Esophagus muscularis mucosa (tissue), 4 donors: ENCODE measurements around the gene PITX3. TPM values are rescaled to one million over a fixed set of nuclear protein-coding genes. Genes with fewer than 3 reads are reported as not detected.
"Not testable (repeated sequence)": the region's sequence is repeated elsewhere in the genome, so short reads cannot be mapped to it uniquely, and the experiment has no call there.

Source experiments
- DNase-seq: peaks from one replicate; pipeline ENCODE4 v3.0.0-alpha.2; 2017; ENCODE audit errors: extremely low spot score
- H3K27ac ChIP-seq, 4 donors: fragments of 200-600 bp; sonication (generic); replicated peaks in 1 of 4; 1 replicate in 3 of 4; 2 replicates in 1 of 4; pipeline ENCODE4 v1.5.1; 2016 to 2019; ENCODE audit warnings: mild to moderate bottlenecking in 1 of 4
- H3K27me3 ChIP-seq, 4 donors: fragments of 200-600 bp; sonication (generic); one replicate each; pipeline versions ENCODE4 v1.5.1 to v1.6.0; 2016 to 2019
- H3K36me3 ChIP-seq, 4 donors: fragments of 200-600 bp; sonication (generic); one replicate each; pipeline ENCODE4 v1.5.1; 2016 to 2019
- H3K4me1 ChIP-seq, 4 donors: fragments of 200-600 bp; sonication (generic); one replicate each; pipeline ENCODE4 v1.5.1; 2016 to 2019
- H3K4me3 ChIP-seq, 4 donors: fragments of 200-600 bp; sonication (generic); 1 replicate in 2 of 4; 2 replicates in 2 of 4; pipeline ENCODE4 v1.5.1; 2016 to 2019; ENCODE audit warnings: mild to moderate bottlenecking in 4 of 4, moderate library complexity in 1 of 4
- H3K9me3 ChIP-seq, 4 donors: fragments of 200-600 bp; sonication (generic); 1 replicate in 3 of 4; 2 replicates in 1 of 4; pipeline ENCODE4 v1.5.1; 2016 to 2019
- CTCF ChIP-seq, 3 experiments: fragments of 200-600 bp in 2 of 3; fragments of 450-650 bp in 1 of 3; sonication (generic) in 2 of 3; IDR thresholded peaks; one replicate each; pipeline ENCODE4 v1.5.1; 2017 to 2019; ENCODE audit warnings: antibody characterized with exemption in 3 of 3, mild to moderate bottlenecking in 2 of 3, moderate library complexity in 1 of 3
- EP300 ChIP-seq: sonication (generic); formaldehyde crosslinking; IDR thresholded peaks from one replicate; pipeline ENCODE4 v1.6.1; 2017; ENCODE audit warnings: antibody characterized with exemption
- POLR2A ChIP-seq: fragments of 450-650 bp; IDR thresholded peaks from one replicate; pipeline ENCODE4 v1.6.1; 2017; ENCODE audit warnings: antibody characterized with exemption, moderate library complexity, mild to moderate bottlenecking, low read depth
- POLR2AphosphoS5 ChIP-seq, 2 donors: sonication (generic); formaldehyde crosslinking; IDR thresholded peaks; one replicate each; pipeline ENCODE4 v1.6.1; 2017; ENCODE audit warnings: antibody characterized with exemption in 2 of 2
- WGBS: methylation state at CpG from one replicate; pipeline ENCODE4 v1.1.5; 2018; 5-methylcytosine and 5-hydroxymethylcytosine counted together
- intact Hi-C: fragments of 100-400 bp; cut with DNase I; formaldehyde crosslinking; loops from one replicate; pipeline ENCODE4 v1.15.1; 2023
- total RNA-seq, 4 donors: library from RNA; depleted of rRNA; stranded (reverse); fragments of >200 nt; gene quantifications; one replicate each; pipeline versions ENCODE4 v1.1.0 to v1.2.1, GENCODE V29; 2016

PITX3 gene
- total RNA-seq, 4 donors from 2014 or later = not detected

GRCh38 chr10:102225646-102226541, 15.4 kb downstream of the PITX3 start, which contains the start of gene ELOVL3:
TSS of gene ELOVL3 (plus strand) at chr10:102226299. CDS start at chr10:102226549, 250 bp downstream.
- Histone ChIP-seq H3K27me3 (peaks cover 4 to 35% (median 8%) of the 10 kb centered on the region in 4 donors), H3K4me1 (peaks cover 24 to 32% (median 30%) of the 10 kb centered on the region in 4 donors), H3K9me3 (no peaks in the 10 kb centered on the region), H3K4me3 (peak within 1 kb of the TSS; percentile 34 to 54 (median 41)), H3K27ac (peak within 1 kb of the TSS; percentile 53 to 76 (median 70)), H3K36me3 (no peaks in the 10 kb centered on the region)
- intact Hi-C loops = loop anchor here (5.0 kb wide), 1 partner anchor 59 kb away; no protein-coding TSS in a partner anchor
- 10% methylated on average over 41 of the region's 47 CpGs for WGBS
- peak; percentile 96 for DNase-seq
- TF ChIP-seq POLR2AphosphoS5 (IDR thresholded peaks at IDR 0.05) (peak; percentile 59 to 71), POLR2A (no peak), CTCF (IDR thresholded peaks at IDR 0.05) (peak in 1 of 3 experiments; percentile 8), EP300 (no peak)

GRCh38 chr10:102222797-102223196, 18.5 kb downstream of the PITX3 start:
- TF ChIP-seq EP300 (no peak), CTCF (IDR thresholded peaks at IDR 0.05) (no peak), POLR2A (no peak), POLR2AphosphoS5 (IDR thresholded peaks at IDR 0.05) (no peak)
- no peak for DNase-seq
- intact Hi-C loops = no loop called here
- Histone ChIP-seq H3K9me3 (no peaks in the 10 kb centered on the region), H3K27me3 (peaks cover 0 to 5% (median 0%) of the 10 kb centered on the region in 4 donors), H3K27ac (no peak overlapping the region), H3K4me3 (no peak overlapping the region), H3K4me1 (peaks cover 13 to 20% (median 17%) of the 10 kb centered on the region in 4 donors), H3K36me3 (no peaks in the 10 kb centered on the region)
- WGBS = 77% methylated on average over 5 of the region's 5 CpGs

GRCh38 chr10:102220612-102221011, 20.7 kb downstream of the PITX3 start:
- Histone ChIP-seq H3K4me3 (no peak overlapping the region), H3K27me3 (no peaks in the 10 kb centered on the region), H3K36me3 (no peaks in the 10 kb centered on the region), H3K9me3 (no peaks in the 10 kb centered on the region), H3K27ac (no peak overlapping the region), H3K4me1 (peaks cover 2 to 6% (median 3%) of the 10 kb centered on the region in 4 donors)
- TF ChIP-seq EP300 (no peak), POLR2AphosphoS5 (IDR thresholded peaks at IDR 0.05) (no peak), CTCF (IDR thresholded peaks at IDR 0.05) (no peak), POLR2A (no peak)
- intact Hi-C loops = no loop called here
- DNase-seq = no peak

- 89% methylated on average over 5 of the region's 5 CpGs for WGBS
- intact Hi-C loops = no loop called here
- DNase-seq = no peak
Observed at GRCh38 chr10:102219370-102219769, 21.9 kb downstream of the PITX3 start.

GRCh38 chr10:102213599-102213998, 27.7 kb downstream of the PITX3 start:
- H3K36me3 ChIP-seq, H3K9me3 ChIP-seq, DNase-seq, H3K4me1 ChIP-seq, H3K27me3 ChIP-seq, intact Hi-C loops, H3K27ac ChIP-seq, H3K4me3 ChIP-seq: not testable (repeated sequence)
- WGBS = 73% methylated on average over 4 of the region's 4 CpGs

More at GRCh38 chr10:102219370-102219769, 21.9 kb downstream of the PITX3 start:
- Histone ChIP-seq H3K27me3 (no peaks in the 10 kb centered on the region), H3K4me1 (no peaks in the 10 kb centered on the region), H3K9me3 (no peaks in the 10 kb centered on the region), H3K36me3 (no peaks in the 10 kb centered on the region), H3K4me3 (no peak overlapping the region), H3K27ac (no peak overlapping the region)
- TF ChIP-seq POLR2AphosphoS5 (IDR thresholded peaks at IDR 0.05) = no peak
- TF ChIP-seq EP300 = no peak
- no peak for TF ChIP-seq POLR2A
- TF ChIP-seq CTCF (IDR thresholded peaks at IDR 0.05) = no peak
